Breast epithelium (tissue), 4 donors: ENCODE data around the gene OR6B2. TPM values are rescaled to one million over a fixed set of nuclear protein-coding genes. Genes with fewer than 3 reads are reported as not detected.

Source experiments
- DNase-seq, 2 donors: peaks; one replicate each; pipeline ENCODE4 v3.0.0-alpha.2; 2019; ENCODE audit warnings: low spot score in 2 of 2
- H3K27ac ChIP-seq, 2 donors: fragments of 200-600 bp; sonication (generic) in 1 of 2; one replicate each; pipeline ENCODE4 v1.5.1; 2016 to 2019; ENCODE audit warnings: mild to moderate bottlenecking in 1 of 2
- H3K27me3 ChIP-seq, 2 donors: fragments of 200-600 bp; sonication (generic) in 1 of 2; one replicate each; pipeline versions ENCODE4 v1.5.1 to v1.6.0; 2017 to 2019; ENCODE audit warnings: control low read depth in 1 of 2, mild to moderate bottlenecking in 1 of 2
- H3K36me3 ChIP-seq: fragments of 200-600 bp; one replicate; pipeline ENCODE4 v1.5.1; 2019
- H3K4me1 ChIP-seq, 2 donors: fragments of 200-600 bp; sonication (generic); one replicate each; pipeline ENCODE4 v1.5.1; 2016 to 2019; ENCODE audit warnings: control low read depth in 1 of 2
- H3K4me3 ChIP-seq, 3 donors: fragments of 200-600 bp; sonication (generic); 1 replicate in 2 of 3; 2 replicates in 1 of 3; pipeline ENCODE4 v1.5.1; 2016 to 2019; ENCODE audit warnings: mild to moderate bottlenecking in 3 of 3, moderate library complexity in 2 of 3
- H3K9me3 ChIP-seq, 2 donors: fragments of 200-600 bp; sonication (generic) in 1 of 2; one replicate each; pipeline ENCODE4 v1.5.1; 2016 to 2019; ENCODE audit warnings: control low read depth in 1 of 2
- CTCF ChIP-seq, 3 donors: fragments of 450-650 bp; IDR thresholded peaks; one replicate each; pipeline ENCODE4 v1.5.1; 2016 to 2017; ENCODE audit warnings: antibody characterized with exemption in 3 of 3, mild to moderate bottlenecking in 3 of 3, moderate library complexity in 3 of 3
- POLR2A ChIP-seq: fragments of 450-650 bp; IDR thresholded peaks from one replicate; pipeline ENCODE4 v1.6.1; 2016; ENCODE audit warnings: antibody characterized with exemption, mild to moderate bottlenecking, moderate library complexity
- POLR2AphosphoS5 ChIP-seq, 3 donors: sonication (generic); formaldehyde crosslinking; IDR thresholded peaks; one replicate each; pipeline ENCODE4 v1.6.1; 2017; ENCODE audit warnings: antibody characterized with exemption in 3 of 3
- intact Hi-C: fragments of 100-400 bp; cut with DNase I; formaldehyde crosslinking; loops from one replicate; pipeline ENCODE4 v1.15.1; 2023; ENCODE audit warnings: low total_unique reads
- total RNA-seq, 3 donors: library from RNA; depleted of rRNA; stranded (reverse); fragments of >200 nt; gene quantifications; one replicate each; pipeline ENCODE4 v1.1.0, GENCODE V29; 2016

OR6B2 gene
- total RNA-seq, 3 donors from 2014 or later = not detected

GRCh38 chr2:240069829-240070228, 39.6 kb upstream of the OR6B2 start:
- no peak for DNase-seq
- Histone ChIP-seq H3K27ac (no peak overlapping the region), H3K4me3 (no peak overlapping the region), H3K9me3 (peaks cover 0 to 12% of the 10 kb centered on the region in 2 donors), H3K4me1 (no peaks in the 10 kb centered on the region), H3K27me3 (no peaks in the 10 kb centered on the region), H3K36me3 (no peaks in the 10 kb centered on the region)
- intact Hi-C loops = no loop called here
- TF ChIP-seq POLR2A = no peak
- no peak for TF ChIP-seq CTCF (IDR thresholded peaks at IDR 0.05)
- no peak for TF ChIP-seq POLR2AphosphoS5 (IDR thresholded peaks at IDR 0.05)

GRCh38 chr2:240068193-240068592, 38.0 kb upstream of the OR6B2 start:
- no peak for DNase-seq
- Histone ChIP-seq H3K4me1 (no peaks in the 10 kb centered on the region), H3K27ac (no peak overlapping the region), H3K9me3 (peaks cover 0 to 12% of the 10 kb centered on the region in 2 donors), H3K4me3 (no peak overlapping the region), H3K36me3 (no peaks in the 10 kb centered on the region), H3K27me3 (no peaks in the 10 kb centered on the region)
- TF ChIP-seq CTCF (IDR thresholded peaks at IDR 0.05) = no peak
- TF ChIP-seq POLR2AphosphoS5 (IDR thresholded peaks at IDR 0.05) = no peak
- TF ChIP-seq POLR2A = no peak
- intact Hi-C loops = no loop called here

- intact Hi-C loops = no loop called here
- TF ChIP-seq POLR2AphosphoS5 (IDR thresholded peaks at IDR 0.05) = no peak
- TF ChIP-seq CTCF (IDR thresholded peaks at IDR 0.05) = no peak
- TF ChIP-seq POLR2A = no peak
- Histone ChIP-seq H3K36me3 (no peaks in the 10 kb centered on the region), H3K4me1 (no peaks in the 10 kb centered on the region), H3K27me3 (no peaks in the 10 kb centered on the region), H3K9me3 (peaks cover 0 to 12% of the 10 kb centered on the region in 2 donors), H3K4me3 (no peak overlapping the region), H3K27ac (no peak overlapping the region)
- DNase-seq = no peak
Observed at GRCh38 chr2:240066489-240066888, 36.3 kb upstream of the OR6B2 start.

GRCh38 chr2:240064898-240065297, 34.7 kb upstream of the OR6B2 start:
- TF ChIP-seq POLR2AphosphoS5 (IDR thresholded peaks at IDR 0.05) (no peak), POLR2A (no peak), CTCF (IDR thresholded peaks at IDR 0.05) (no peak)
- no peaks in the 10 kb centered on the region for H3K36me3 ChIP-seq
- peaks cover 0 to 12% of the 10 kb centered on the region in 2 donors for H3K9me3 ChIP-seq
- H3K4me3 ChIP-seq = no peak overlapping the region
- DNase-seq = no peak
- no peak overlapping the region for H3K27ac ChIP-seq
- intact Hi-C loops = no loop called here
- no peaks in the 10 kb centered on the region for H3K27me3 ChIP-seq
- no peaks in the 10 kb centered on the region for H3K4me1 ChIP-seq

- peak; percentile 32 to 72 (median 72) for TF ChIP-seq CTCF (IDR thresholded peaks at IDR 0.05)
- no peak for TF ChIP-seq POLR2AphosphoS5 (IDR thresholded peaks at IDR 0.05)
- DNase-seq = no peak
- Histone ChIP-seq H3K27me3 (peaks cover 0 to 15% of the 10 kb centered on the region in 2 donors), H3K4me3 (no peak overlapping the region), H3K4me1 (no peaks in the 10 kb centered on the region), H3K36me3 (no peaks in the 10 kb centered on the region), H3K27ac (no peak overlapping the region), H3K9me3 (no peaks in the 10 kb centered on the region)
- intact Hi-C loops = no loop called here
Observed at GRCh38 chr2:240060977-240061591, 30.9 kb upstream of the OR6B2 start.
